IMR-90 (cell line): ENCODE results near the gene MAN2B1.

Experiments used
- CTCF ChIP-seq: conservative IDR thresholded peaks from 2 replicates; pipeline ENCODE4 v1.5.1; 2012; ENCODE audit warnings: mild to moderate bottlenecking, low read depth, low read length, improper control_type of control experiment
- POLR2A ChIP-seq: IDR thresholded peaks from 2 replicates; pipeline ENCODE4 v1.6.1; 2012; ENCODE audit warnings: mild to moderate bottlenecking, low read depth, low read length
- USF2 ChIP-seq: fragments of 150-350 bp; IDR thresholded peaks from 2 replicates; pipeline ENCODE4 v1.6.1; 2017; ENCODE audit warnings: mild to moderate bottlenecking, antibody characterized with exemption, low read length, low read depth

GRCh38 chr19:12629215-12629614, 37.3 kb downstream of the MAN2B1 start:
- TF ChIP-seq USF2 (no peak), POLR2A (no peak), CTCF (no peak)
